Activated CD8-positive, alpha-beta memory T cell treated with anti-CD3 and anti-CD28 coated beads, Interleukin-2, amount 50 U/mL, for 48 hours (primary cell): ENCODE data around the gene LPP.

Experiments
- DNase-seq: peaks from one replicate; pipeline ENCODE4 v3.0.0-alpha.2; 2020

The LPP gene

DNA sequence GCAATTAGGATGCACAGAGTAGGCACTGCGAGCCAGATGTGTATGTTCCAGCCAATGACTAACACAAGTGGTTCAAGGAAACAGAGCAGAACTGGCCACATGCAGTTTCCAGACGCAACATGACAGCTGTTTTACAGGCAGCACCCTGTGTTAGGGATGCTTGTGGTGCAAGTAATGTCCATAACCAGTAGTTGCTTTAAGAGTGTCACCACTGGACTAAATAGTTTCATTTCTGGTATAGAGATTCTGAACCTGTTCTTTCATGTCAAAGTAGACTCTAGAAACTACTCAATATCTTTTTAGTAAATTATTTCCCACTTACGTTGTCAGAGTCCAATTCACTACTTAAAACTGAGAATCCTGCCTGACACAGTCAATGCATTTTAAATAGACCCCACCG is 14.5 kb upstream of the LPP start:
- DNase-seq: no peak

DNA sequence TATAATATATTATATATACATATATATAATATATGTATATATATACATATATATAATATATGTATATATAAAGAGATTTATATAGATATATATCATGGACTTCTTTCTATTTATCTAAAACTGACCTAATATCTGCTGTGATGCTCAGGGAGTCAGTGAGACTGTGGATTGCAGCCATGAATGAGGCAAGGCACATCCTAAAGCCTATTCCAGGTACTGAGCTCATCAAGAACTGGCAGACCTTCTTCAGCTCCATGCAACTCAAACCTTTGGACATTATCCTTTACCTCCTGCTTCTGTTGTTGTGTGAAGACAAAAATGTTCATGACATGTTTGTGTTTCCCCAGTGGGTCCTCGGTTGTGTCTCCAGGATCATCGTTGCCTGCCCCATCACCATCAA is 7.7 kb upstream of the LPP start:
- DNase-seq: no peak

DNA sequence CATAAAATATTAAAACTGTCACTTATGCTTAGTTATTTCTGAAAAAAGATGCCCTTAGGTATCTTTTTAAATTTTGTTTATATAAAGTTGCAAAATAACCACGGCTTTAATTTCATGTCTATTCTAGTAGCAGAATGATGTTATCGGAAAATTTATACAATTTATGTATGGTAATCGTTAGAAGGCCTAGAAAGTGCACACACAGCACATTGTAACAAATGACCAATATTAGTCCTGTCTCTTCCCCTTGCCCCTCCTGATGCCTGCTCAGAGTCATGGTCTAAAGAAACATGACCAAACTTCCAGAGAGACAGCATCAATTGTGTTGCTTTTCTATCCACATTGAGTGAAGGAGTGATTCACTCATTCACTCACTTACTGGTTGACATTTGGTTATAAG is 6.2 kb upstream of the LPP start:
- no peak for DNase-seq

DNA sequence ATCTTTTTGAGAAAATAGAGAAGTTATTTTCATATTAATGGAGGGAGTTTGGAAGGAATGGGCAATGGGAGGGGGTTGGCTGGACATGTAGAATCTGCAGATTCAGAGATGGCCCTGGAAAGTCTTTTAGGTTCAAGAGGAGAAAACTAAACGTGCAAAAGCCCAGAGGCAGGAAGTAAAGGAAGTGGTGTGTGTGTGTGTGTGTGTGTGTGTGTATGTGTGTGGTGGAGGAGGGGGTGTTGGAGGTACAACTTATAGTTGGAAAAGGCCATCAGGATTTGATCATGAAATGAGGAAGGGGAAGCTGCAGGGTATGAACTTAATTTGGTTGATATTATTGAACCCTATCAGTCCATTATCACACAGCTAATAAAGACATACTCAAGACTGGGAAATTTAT is 5.6 kb upstream of the LPP start:
- no peak for DNase-seq

DNA sequence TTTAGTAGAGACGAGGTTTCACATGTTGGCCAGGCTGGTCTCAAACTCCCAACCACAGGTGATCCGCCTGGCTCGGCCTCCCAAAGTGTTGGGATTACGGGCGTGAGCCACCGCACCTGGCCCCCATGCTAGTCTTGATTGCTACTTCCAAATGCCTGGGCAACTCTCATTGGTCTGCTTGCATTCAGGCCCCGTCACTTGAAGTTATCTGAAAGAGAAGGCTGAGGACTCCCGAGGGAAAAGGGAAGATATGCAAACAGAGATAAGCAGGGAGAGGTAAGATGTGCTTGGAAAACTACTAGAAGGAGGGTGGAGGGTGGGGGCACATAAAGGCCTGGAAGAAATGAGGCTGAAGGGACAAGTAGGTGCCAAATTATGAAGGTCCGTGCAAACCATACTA is 4.4 kb upstream of the LPP start:
- no peak for DNase-seq

DNA sequence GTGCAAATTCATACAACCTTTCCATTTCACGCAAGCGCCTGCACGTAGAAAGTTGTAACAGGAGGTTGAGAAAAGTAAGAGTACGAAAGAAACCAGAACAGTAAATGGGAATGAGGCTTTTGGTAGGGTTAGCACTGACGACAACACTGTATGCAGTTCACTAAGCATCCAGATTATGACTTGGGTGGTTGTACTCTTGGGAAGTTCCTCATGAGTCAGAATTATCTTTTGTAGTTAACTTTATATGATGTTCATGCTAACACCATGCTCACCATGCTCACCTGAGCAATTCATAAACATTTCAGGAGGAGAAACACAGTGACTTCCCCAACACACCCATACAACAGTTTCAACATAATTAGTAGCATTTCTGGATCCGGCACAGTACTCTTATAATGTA is 3.0 kb upstream of the LPP start:
- DNase-seq: no peak

DNA sequence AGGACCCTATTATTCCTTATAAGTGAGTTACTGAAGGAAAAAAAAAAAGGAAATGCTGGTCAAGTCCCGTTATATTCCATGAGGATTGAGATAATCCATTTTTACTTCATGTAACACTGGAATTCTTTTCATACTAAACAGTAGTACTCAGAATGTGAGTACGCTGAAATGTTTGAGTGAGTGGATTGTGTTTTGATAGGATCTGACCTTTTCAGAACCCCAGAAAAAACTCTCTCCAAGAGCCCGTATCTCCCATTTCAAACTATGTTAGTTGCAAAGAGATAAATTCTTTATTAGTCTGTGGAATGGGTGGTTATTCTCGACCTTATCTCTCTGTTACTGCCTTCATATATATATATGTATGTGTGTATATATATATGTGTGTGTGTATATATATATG is 2.5 kb upstream of the LPP start:
- no peak for DNase-seq

DNA sequence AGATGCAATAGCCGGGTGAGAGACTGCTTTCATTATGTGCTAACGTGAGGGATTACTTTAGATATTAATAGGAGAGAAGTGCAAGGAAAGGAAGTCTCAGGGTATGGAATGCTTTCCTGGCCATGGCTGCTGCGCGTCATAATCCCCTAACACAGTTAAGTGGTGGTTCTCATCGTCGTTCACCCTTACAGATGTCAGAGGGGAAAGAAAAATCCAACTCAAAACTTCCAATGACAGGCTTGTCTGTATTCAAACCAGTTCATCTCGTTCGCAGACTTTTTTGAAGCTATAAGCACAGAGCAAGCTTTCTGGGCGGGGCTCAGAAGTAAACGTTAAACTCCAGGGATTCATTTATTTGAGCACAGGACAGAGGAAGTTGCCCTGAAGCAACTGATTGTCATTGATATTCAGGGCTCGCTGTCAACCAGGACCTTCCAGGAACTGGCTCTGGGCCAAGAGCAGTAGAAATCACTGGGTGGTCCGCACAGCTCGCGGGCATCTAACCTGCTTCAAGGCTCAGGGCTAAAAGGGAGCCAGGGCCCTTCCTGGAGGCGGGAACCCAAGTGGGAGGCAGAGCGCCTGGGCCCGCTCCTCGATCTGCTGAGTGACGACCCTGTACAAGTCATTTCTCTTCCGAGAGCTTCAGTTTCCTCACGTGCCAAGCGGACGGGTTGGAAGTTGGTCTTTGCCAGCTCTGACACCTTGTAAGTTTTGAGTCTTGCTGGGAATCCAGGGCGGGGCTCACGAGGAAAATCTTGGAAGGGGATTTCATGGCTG is 1.1 kb upstream of the LPP start:
- DNase-seq: no peak

DNA sequence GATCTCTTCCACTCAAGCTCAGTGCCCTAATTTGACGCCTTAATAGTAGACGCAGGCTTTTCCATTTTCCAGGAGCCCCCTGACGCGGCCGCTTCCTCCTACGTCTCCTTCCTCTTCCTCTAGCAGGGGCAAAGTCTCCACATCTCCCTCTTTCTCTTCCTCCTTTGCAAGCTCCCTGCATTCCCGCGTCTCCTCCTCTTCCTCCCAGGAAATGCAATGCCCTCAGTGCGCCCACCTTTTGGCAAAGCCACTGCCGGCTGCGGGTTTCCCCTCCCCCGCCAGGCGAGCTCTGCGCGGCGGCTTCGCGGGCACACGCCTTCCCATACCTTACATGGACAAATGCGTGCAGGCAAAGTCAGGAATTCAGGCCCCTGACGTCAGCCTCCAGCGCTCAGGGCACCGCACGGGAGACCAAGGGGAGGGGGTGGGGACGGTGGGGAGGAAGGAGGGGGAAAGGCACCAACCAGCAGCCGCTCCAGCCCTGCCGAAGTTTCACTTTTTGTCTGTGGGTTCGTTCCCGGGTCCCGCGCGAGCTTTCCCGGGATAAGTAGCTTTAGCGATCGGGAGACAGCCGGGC is 432 bp upstream of the LPP start:
- DNase-seq: peak; percentile 68

DNA sequence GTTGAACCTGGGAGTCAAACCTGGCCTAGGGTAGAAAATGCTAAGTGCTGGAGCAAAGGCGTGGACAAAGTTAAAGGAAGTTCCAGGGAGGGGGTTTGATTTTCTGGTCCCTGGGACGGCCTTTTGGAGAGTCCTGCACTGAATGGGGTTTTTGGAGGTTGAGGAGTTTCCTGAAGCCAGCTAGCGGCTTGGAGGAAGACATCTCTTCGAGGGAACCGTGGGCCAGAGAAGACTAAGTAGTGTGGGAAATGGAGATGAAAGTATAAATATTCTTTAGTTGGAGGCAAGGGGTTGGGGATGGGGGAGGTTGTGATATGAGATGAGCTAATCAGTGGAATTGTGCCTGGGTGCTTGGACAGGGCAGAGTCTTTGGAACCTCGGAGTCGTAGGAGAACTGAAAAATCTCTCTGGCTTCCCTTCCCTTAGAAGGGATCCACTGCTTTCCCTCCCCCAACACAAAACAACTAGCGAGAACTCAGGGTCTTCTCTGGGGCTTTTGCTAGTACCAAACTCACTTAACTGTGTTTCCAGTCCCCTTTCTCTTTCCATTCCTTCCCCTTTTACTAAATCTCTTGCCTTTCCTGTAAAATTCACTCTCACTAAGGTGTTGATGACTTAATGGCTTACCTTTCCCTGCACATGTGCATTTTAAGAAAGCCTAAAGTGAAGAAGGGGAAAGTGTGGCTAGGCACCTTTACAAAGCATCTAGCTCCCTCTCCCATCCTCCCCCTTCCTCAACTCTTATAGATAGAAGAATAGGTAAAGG is 1.0 kb downstream of the LPP start:
- DNase-seq: no peak

DNA sequence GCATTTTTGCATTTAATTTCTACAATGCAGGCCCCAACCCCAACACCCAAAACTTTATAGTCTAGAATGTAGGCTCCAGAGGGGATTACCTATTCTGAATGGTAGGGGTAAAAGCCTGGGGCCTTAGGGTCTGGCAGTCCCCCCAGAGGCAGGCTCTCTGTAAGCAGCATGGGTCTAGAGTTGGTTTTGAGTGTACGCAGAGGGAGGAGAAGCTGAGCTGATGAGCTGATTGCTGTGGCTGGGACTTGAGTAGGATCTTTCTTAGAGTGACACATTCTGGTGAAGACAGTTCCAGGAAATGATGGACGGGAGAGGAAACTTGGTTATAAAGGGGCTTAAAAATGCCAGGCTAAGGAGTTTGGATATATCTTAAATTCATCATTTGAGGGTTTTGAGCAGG is 2.1 kb downstream of the LPP start:
- DNase-seq: no peak

DNA sequence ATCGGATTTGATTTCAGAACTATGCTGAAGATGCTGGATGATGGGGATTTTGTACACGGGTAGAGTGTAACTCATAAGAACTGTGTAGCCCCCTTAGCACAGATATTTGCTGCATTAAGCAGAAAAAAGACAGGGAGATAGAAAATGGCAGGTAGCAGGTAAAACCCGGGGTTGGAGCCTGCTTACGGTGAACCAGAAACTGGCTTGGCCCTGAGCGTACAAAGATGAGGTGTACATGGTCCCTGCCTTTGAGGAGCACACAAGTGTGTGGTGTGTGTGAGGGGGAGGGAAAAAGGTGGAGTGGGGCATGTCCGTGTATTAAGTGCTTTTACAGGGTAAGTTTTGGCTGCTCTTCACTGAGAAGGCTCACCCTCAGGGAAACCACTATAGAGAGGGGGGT is 3.5 kb downstream of the LPP start:
- no peak for DNase-seq

DNA sequence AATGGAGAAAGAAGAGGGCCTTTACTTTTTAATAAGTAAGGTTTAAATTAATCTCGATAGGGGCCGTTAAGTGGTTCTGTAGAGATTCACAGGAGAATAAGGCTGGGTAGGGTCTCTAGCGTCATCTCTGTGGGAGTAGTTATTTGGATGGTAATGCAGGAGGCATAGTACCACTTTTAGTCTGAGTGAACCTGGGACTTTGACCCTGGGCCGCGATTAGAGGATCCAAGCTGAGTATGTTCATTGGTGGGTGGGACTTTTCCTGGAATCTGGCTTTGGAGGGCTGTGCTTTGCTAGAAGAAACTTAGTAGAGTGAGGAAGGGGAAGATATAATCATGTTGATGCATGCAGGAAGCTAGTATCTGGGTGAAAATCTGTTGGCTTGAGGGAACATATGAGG is 4.0 kb downstream of the LPP start:
- no peak for DNase-seq

DNA sequence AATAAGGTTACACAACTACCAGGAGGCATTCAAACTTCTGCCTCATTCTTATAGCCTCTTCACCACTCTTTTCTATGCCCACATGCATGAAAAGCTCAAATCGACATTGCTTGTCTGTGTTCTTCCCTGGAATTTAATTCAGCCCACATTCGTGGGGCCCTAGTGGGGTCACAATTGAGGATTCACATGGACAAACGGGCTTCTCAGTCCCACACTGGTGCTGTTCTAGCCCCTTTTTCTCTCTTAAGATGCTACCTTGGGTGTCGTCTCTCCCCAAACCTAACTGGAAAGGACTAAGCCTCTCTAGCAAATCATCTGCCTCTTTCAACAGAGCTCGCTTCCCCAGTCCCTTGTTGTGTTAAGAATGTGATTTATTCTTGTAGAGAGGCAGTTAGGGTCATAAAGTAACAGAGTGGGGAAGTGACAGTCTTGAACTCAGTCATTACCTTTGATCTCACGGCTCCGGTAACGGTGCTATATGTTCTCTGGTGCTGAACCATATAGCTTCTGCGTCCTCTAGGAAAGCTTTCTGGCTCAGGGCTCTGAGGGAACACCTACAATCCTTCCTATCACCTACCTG is 4.9 kb downstream of the LPP start:
- DNase-seq: no peak

DNA sequence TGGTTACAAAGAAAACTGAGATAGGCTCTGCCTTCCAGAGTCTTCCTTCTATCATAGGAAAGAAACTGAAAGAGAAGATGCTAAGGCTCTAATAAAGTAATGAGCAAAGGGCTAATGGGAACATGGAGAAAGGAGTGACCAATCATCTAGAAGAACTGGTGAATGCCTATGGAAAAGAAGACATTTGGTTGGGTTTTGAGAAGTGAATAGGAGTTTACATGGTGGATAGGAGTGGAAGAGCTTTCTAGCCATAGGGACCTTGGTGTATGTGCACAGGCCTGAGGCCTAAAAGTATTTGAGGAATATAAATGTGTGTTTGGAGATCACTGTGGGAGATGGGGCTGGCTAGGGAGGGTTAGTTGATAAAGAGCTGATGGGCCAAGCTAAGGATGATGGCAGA is 6.8 kb downstream of the LPP start:
- DNase-seq: no peak

DNA sequence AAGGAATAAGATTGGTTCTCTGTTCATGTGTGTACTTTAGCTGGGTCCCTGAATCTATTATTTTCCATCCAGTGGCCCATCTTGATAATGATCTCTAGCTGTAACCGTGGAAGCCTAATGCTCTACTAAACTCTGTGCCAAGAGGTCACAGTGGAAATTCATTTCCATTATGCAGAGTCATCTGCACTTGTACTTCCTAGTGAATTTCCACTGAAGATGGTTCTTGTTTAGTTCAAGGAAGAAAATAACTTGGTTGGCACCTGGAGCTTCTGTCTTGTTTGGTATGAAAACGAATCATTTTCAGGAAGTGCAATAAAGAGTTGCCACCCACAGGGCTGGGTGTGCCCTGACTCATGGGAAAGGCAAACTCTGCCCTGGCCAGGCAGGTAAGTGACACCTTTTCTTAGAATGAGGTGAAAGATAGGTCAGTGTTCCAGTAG is 10.3 kb downstream of the LPP start:
- no peak for DNase-seq

DNA sequence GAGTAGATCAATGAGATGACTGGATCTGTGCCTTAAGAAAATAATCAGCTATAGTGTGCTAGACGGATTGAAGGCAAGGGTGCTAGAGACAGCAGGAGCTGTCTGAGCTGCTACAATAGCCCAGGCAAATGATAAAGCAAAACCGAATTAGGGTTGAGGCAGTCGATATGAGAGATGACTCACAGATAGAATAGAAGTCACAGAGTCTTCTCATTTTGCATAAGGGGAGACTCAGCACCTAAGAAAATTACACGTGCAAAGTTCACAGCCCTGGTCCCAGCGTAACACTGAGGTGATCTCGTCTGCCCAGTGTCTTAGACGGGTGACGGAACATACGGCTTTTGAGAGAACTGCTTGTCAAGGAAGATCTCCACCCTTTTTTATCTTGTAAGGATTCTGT is 11.6 kb downstream of the LPP start:
- DNase-seq: no peak

DNA sequence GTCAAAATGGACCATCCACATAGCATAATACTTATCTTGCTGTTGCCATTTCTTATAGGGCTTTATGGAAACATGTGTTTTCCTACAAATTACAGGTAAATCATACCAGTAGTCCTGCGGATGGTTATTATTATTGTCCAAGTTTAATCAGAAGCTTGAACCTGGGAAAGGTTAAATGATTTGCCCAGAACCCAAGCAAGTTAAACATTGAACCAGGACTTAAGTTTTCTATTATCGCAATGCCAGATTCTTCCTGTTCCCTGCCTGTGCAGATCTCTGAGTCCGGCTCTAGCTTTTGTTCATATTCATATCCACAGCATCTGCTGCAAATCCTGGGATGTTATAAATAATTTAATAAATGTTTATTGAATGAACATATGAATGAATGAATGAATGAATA is 12.5 kb downstream of the LPP start:
- DNase-seq: no peak

DNA sequence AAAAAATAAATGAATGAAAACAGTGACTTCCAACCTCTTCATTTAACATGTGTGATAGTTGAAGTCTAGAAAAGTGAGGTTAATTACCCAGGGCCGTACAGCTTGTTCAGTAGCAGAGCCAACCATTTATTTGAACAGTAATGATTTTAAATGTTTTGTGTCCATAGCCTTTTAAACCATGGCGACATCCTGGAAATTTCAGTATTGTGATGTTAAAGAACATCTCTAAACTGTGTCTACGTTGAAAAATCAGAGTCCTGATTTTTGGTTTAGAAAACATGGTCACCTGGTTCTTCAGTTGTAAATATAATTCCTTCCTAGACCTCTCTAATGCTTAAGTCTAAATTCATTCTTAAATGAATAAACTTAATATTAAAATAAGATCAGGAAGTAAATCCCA is 14.2 kb downstream of the LPP start:
- no peak for DNase-seq

DNA sequence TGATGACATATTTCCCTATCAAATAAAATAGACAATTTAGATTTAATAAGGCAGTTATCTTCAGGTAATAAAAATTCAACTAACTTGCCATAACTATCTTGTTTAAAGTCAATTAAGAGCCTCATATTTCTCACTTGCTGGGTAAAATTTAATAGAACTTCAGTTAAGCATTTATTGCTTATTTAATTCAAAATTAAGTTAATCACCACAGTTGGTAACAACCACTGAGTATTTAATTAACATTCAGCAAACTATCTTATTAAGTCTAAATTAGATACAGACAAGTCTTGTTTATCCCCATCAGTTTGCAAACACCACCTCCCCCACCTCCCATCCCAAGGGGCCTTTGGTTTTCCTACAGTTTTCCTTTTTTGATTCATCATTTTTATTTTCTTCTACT is 14.7 kb downstream of the LPP start:
- DNase-seq: no peak

DNA sequence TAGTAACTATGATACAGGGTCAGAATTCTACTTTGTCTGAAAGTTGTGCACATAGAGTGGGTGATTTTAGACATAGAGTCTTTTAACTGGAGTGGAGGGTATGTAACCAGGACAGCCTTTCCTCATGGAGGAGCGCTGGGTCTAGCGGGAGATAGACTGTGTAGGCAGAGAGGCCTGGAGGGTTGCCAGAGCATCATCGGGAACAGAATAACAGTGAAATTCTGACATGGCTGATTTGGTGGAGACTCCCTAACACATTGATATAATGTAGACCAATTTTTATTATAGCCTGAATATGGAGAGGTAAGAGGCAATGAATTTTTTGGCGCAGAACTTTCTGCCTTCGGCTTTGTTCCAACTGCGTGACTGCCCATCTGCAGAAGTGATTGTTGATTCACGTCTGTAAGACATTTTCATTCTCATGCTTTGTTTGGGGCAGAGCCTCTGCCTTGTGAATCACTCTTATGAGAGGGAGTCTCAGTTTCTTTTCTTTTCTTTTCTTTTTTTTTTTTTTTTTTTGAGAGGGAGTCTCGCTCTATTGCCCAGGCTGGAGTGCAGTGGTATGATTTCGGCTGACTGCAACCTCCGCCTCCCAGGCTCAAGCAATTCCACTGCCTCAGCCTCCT is 16.0 kb downstream of the LPP start:
- DNase-seq: no peak

DNA sequence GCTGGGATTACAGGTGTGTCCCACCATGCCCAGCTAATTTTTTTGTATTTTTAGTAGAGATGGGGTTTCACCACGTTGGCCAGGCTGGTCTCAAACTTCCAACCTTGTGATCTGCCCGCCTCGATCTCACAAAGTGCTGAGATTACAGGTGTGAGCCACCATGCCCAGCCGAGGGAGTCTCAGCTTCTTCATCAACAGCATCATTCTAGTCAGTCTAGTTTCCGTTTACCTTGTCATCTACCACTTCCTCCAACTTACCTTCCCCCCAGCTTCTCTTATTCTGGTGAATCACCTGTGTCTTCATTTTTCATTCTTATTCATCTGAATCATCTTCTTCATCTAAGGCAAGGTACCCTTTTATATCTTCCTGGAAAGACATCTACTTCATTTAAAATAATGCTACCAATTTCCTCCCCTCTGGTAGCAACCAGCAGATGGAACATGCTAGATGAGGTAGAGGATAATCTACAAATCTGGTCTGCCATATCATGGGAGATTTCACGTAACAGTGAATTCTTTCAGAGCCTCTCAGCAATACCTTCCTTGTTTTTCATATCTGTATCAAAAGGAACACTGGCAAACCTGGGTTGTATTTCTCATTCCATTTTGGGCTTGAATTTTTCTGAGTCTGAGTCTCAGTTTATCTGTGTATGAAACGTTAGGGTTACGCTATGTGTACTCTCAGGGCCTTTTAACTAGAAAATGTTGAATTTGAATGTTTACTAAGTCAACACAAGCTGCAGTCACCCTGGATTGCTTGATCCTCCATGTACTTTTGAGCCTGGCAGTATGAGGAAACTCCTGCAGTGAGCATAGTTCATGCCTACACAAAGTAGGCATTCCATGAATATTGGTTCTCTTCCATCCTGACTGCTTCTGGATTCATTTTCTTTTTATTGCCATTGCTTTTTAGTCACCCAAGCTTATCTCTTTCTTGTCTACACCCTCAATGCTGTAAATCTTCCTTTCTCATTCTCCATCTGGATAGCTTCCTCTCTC is 16.8 kb downstream of the LPP start:
- peak; percentile 66 for DNase-seq
